OCI-LY1 (cell line): ENCODE data around the gene RTKN2.

Experiments used
- CTCF ChIP-seq: fragments of 200-600 bp; sonication (generic), shearing (Covaris generic); IDR thresholded peaks from 2 replicates; pipeline ENCODE4 v1.5.1; 2017; ENCODE audit warnings: mild to moderate bottlenecking, antibody characterized with exemption, low read length, moderate library complexity, mixed read lengths
- EZH2 ChIP-seq: fragments of 200-600 bp; sonication (generic), shearing (Covaris generic); IDR thresholded peaks from 2 replicates; pipeline ENCODE4 v1.8.0; 2017; ENCODE audit warnings: borderline replicate concordance, mixed run types, mild to moderate bottlenecking, antibody characterized with exemption, low read length, moderate library complexity, mixed read lengths

DNA sequence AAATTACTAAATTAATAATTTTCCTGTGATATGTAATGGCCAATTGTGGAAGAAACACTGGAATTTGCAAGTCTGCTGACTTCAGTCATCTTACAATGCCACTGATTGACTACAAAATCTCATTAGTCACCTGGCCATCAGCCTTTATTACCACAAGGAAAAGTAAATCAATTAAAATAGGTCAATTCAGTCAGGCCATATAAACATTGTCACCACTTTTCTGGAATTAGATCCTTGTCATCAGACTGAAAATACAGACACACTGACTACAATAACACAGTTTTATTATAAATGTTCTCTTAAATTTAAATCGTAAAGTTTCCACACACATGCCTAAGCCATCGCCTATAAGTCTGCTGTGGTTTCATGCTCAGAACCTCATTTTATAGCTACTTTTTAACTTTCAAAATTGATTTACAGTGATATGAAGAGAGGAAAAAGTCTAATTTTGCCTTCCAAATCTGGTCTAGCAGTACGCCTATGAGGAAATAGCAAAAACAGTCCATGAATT lies 54.2 kb downstream of the RTKN2 start:
- TF ChIP-seq CTCF: no peak
- TF ChIP-seq EZH2: no peak
